Smooth muscle cell (in vitro differentiated cells): ENCODE measurements around the gene NPC1. TPM values are rescaled to one million over a fixed set of nuclear protein-coding genes. Genes with fewer than 3 reads are reported as not detected.
"Not testable (repeated sequence)": the region's sequence is repeated elsewhere in the genome, so short reads cannot be mapped to it uniquely, and the experiment has no call there.

Experiments
- DNase-seq: peaks from one replicate; lab custom pipeline; 2025; ENCODE audit not compliant: unreplicated experiment; lab: John Stamatoyannopoulos, UW
- H2AFZ ChIP-seq: fragments of 200-600 bp; sonication (generic); 2 replicates; pipeline ENCODE4 v1.6.0; 2016; ENCODE audit warnings: antibody characterized with exemption, low read depth, mild to moderate bottlenecking
- H3F3A ChIP-seq: fragments of 200-600 bp; sonication (generic); 2 replicates; pipeline ENCODE4 v1.6.0; 2017; ENCODE audit warnings: antibody characterized with exemption, low read depth
- H3K27ac ChIP-seq: fragments of 200-600 bp; sonication (generic); 2 replicates; pipeline ENCODE4 v1.5.1; 2016; ENCODE audit warnings: low read depth, mild to moderate bottlenecking
- H3K27me3 ChIP-seq: fragments of 200-600 bp; sonication (generic); 2 replicates; pipeline ENCODE4 v1.6.1; 2016; ENCODE audit warnings: low read depth, mild to moderate bottlenecking
- H3K36me3 ChIP-seq: fragments of 200-600 bp; sonication (generic); 2 replicates; pipeline ENCODE4 v1.5.1; 2016; ENCODE audit warnings: low read depth
- H3K4me1 ChIP-seq: fragments of 200-600 bp; sonication (generic); 2 replicates; pipeline ENCODE4 v1.5.1; 2016; ENCODE audit warnings: low read depth
- H3K4me2 ChIP-seq: fragments of 200-600 bp; sonication (generic); 2 replicates; pipeline ENCODE4 v1.6.0; 2016; ENCODE audit warnings: mild to moderate bottlenecking
- H3K4me3 ChIP-seq: fragments of 200-600 bp; sonication (generic); 2 replicates; pipeline ENCODE4 v1.5.1; 2016; ENCODE audit warnings: mild to moderate bottlenecking
- H3K79me2 ChIP-seq: fragments of 200-600 bp; sonication (generic); 2 replicates; pipeline ENCODE4 v1.6.0; 2016; ENCODE audit warnings: low read depth, mild to moderate bottlenecking
- H3K9ac ChIP-seq: fragments of 200-600 bp; sonication (generic); 2 replicates; pipeline ENCODE4 v1.6.0; 2016; ENCODE audit warnings: low read depth
- H3K9me3 ChIP-seq: fragments of 200-600 bp; sonication (generic); replicated peaks from 2 replicates; pipeline ENCODE4 v1.5.1; 2016; ENCODE audit warnings: low read depth
- H4K20me1 ChIP-seq: fragments of 200-600 bp; sonication (generic); 2 replicates; pipeline ENCODE4 v1.6.0; 2016; ENCODE audit warnings: low read depth
- CTCF ChIP-seq: fragments of 200-600 bp; sonication (generic); IDR thresholded peaks from 2 replicates; pipeline ENCODE4 v1.5.1; 2017; ENCODE audit warnings: borderline replicate concordance, mild to moderate bottlenecking, antibody characterized with exemption; ENCODE audit not compliant: insufficient read depth, poor library complexity, severe bottlenecking
- WGBS: methylation state at CpG from one replicate; pipeline ENCODE4 v1.1.7; 2016; ENCODE audit warnings: low lambda C conversion rate; 5-methylcytosine and 5-hydroxymethylcytosine counted together
- polyA plus RNA-seq: library from polyadenylated mRNA; unstranded; fragments of >200 nt; fragmentation: Nextera tagmentation; extraction: Ambion mirVana; gene quantifications from 2 replicates; pipeline ENCODE4 v1.2.1, GENCODE V29; 2016
- total RNA-seq: library from RNA; depleted of rRNA; stranded (reverse); fragments of >200 nt; gene quantifications from 2 replicates; pipeline ENCODE4 v1.2.3, GENCODE V29; 2014

The NPC1 gene
- total and polyA plus RNA-seq, 2 experiments from 2014 or later: 29.9 to 55.5 TPM

DNA sequence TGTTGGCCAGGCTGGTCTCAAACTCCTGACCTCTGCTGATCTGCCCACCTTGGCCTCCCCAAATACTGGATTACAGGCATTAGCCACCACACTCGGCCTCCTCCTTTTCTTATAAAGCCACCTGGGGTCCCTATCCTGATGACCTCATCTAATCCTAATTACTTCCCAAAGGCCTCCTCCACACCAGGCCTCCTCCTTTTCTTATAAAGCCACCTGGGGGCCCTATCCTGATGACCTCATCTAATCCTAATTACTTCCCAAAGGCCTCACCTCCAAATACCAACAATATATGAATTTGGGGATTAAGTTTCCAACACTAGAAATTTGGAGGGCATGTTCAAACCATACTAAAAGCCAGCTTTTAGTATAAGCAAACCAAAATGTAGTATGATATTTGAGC lies 92.7 kb downstream of the NPC1 start:
- Histone ChIP-seq H2AFZ (no peak overlapping the region), H4K20me1 (no peaks in the 10 kb centered on the region), H3K4me2 (no peak overlapping the region), H3K79me2 (no peaks in the 10 kb centered on the region), H3K27ac (no peak overlapping the region), H3K27me3 (no peaks in the 10 kb centered on the region), H3K4me1 (peaks cover 16% of the 10 kb centered on the region), H3K36me3 (no peaks in the 10 kb centered on the region), H3K4me3 (no peak overlapping the region), H3K9ac (no peak overlapping the region), H3F3A (no peaks in the 10 kb centered on the region), H3K9me3 (no peaks in the 10 kb centered on the region)
- no peak for DNase-seq
- 54% methylated on average over 1 of the region's 1 CpG for WGBS
- TF ChIP-seq CTCF: no peak

- 96% methylated on average over 5 of the region's 5 CpGs for WGBS
- not testable (repeated sequence) for H3K4me2 ChIP-seq, H3K4me3 ChIP-seq, H3K27ac ChIP-seq, H3K9ac ChIP-seq, H2AFZ ChIP-seq, H3K79me2 ChIP-seq, H3K4me1 ChIP-seq, H3F3A ChIP-seq, DNase-seq, H3K9me3 ChIP-seq, H3K27me3 ChIP-seq, H3K36me3 ChIP-seq, H4K20me1 ChIP-seq
These were observed 96.7 kb downstream of the NPC1 start for GRCh38 chr18:23489586-23489985.

- Histone ChIP-seq H3K79me2 (no peaks in the 10 kb centered on the region), H3K9me3 (no peaks in the 10 kb centered on the region), H3K27me3 (no peaks in the 10 kb centered on the region), H3F3A (peaks cover 10% of the 10 kb centered on the region), H4K20me1 (no peaks in the 10 kb centered on the region), H3K27ac (no peak overlapping the region), H3K4me3 (peak overlapping the region; percentile 12), H3K9ac (no peak overlapping the region), H3K36me3 (no peaks in the 10 kb centered on the region), H3K4me2 (peak overlapping the region; percentile 50), H2AFZ (peak overlapping the region; percentile 46), H3K4me1 (no peaks in the 10 kb centered on the region)
- 60% methylated on average over 14 of the region's 14 CpGs for WGBS
- no peak for TF ChIP-seq CTCF
- no peak for DNase-seq
These were observed 98.4 kb downstream of the NPC1 start for GRCh38 chr18:23487738-23488570.

- no peak for DNase-seq
- H4K20me1 ChIP-seq: peaks cover 3% of the 10 kb centered on the region
These were observed 100.9 kb downstream of the NPC1 start for GRCh38 chr18:23485386-23485785.

More at GRCh38 chr18:23485386-23485785, 100.9 kb downstream of the NPC1 start:
- no peaks in the 10 kb centered on the region for H3K9me3 ChIP-seq
- no peak overlapping the region for H3K27ac ChIP-seq
- no peaks in the 10 kb centered on the region for H3K27me3 ChIP-seq
- H3K4me2 ChIP-seq: no peak overlapping the region
- no peak overlapping the region for H2AFZ ChIP-seq
- peaks cover 10% of the 10 kb centered on the region for H3F3A ChIP-seq
- H3K36me3 ChIP-seq: peaks cover 14% of the 10 kb centered on the region
- H3K4me1 ChIP-seq: no peaks in the 10 kb centered on the region
- WGBS: 91% methylated on average over 7 of the region's 7 CpGs
- no peak overlapping the region for H3K9ac ChIP-seq
- no peak for TF ChIP-seq CTCF
- H3K79me2 ChIP-seq: no peaks in the 10 kb centered on the region
- H3K4me3 ChIP-seq: no peak overlapping the region
